Dedifferentiated amniotic fluid mesenchymal stem cell (primary cell): ENCODE data around the gene FCRL1.

ENCODE experiments used
- DNase-seq: peaks from one replicate; pipeline ENCODE4 v3.0.0-alpha.2; 2016; ENCODE audit errors: extremely low spot score

FCRL1 gene

DNA sequence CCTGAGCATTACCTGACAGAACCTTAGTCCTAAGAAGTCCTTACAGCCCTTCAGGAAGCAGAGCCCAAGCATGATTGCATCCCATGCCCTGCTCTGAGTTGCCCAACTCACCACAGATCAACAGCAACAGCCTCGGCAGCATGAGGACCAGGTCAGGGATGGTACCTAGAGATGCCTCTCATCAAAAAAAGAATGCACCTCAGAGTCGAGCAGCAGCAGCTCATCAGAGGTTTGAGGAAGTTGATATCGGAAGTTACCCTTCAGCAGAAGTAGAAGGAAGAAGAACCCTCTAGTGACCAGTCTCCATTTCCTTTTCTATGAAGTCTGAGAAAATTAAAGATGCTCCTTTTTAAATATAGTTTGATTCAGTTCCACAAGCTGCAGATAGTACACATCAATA, at the start of gene FCRL1:
TSS of gene FCRL1 (minus strand) at position 225 of the 400 bp plus-strand sequence. CDS start at position 142, 83 bp downstream.
- no peak for DNase-seq

DNA sequence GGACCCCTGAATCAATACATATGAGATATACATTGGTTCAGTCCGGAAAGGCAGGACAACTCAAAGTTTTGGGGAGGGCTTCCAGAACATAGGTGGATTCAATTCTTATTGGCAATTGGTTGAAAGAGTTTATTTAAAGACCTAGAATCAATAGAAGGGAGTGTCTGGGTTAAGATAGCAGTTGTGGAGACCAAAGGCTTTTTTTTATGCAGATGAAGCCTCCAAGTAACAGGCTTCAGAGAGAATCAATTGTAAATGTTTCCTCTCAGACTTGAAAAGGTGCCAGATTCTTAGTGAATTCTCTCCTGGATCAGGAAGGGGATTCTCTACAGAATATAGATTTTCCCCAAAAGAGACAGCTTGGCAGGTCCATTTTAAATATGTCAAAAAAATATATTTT, 48.7 kb upstream of the FCRL1 start:
- DNase-seq = no peak

DNA sequence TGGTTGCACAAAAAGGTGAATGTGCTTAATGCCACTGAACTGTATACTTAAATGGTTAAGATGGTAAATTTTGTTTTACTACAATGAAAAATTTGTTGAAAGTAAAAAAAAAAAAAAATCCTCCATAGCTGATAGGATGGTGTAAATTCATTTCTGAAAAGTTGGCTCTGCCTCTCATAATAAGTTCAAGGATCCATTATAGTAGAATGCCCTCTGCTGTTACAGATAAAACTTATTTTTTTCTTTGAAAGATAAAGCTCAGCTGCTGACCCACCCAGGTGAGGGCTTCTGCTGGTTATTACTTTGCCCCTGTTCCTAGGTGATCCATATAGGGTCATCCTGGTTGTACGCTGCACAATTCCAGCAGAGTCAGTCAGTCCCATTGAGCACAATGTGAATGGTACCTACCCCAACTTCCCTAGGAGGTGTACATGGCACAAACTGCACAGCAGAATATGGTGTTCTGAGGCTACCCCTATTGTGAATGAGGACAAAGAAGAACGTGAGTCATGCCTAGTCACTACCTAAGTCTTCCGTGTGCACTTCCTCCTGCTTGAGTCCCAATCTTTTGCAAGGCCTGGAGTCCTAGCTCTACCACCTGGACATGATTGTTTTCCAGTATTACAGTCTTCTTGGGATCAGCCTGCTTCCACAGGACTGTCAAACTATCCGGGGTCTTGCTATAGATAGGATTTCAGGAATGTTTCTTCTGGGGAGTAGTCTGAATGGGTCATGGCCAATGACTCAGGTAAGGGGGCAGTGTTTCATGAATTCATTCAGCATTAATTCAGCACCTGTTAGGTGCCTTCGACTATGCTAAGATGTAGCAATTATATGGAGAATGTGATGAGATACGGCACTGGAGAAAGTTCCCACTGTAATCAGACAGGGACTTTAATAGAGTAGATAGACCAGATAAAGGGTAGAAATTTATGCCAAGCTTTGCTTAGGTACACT, 42.5 kb upstream of the FCRL1 start:
- no peak for DNase-seq

DNA sequence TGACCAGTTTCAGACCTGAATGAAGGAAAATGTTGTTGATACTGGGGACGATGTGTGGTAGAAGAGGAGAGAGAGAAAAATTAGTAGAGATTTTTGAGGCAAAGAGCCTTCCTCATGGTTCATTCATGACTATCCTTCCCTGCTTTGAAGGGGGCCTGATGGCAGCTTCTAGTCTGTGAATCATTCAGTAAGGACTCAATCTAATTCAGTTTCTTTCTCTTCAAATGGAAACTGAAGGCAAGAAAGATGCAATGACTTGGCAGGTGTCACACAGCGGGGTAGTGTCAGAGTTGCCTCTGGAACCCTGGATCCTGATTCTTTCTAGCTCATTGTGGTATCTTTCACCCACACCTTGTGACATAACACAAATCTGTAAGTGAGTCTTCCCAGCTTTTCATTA, 36.6 kb upstream of the FCRL1 start:
- DNase-seq = no peak

DNA sequence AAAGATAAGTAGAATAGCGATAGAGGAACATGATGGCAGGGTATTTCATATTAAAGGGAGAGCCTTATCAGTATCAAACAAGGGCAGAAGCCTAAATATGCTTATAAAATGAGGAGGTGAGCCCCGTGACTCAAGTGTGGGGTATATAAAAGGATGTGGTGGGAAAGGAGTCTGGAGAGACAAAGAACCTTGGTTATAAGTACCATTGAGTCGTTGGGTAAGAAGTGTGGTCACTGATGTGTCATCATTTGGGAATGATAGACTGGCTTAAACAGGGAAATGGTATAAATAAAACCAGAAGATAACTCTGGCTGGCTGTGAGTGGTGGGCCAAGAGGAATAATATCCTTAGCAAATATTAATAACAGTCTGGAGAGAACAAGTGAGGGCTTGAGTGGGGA, 32.6 kb upstream of the FCRL1 start:
- DNase-seq = no peak

GRCh38 chr1:157849229-157849875, 29.4 kb upstream of the FCRL1 start:
- DNase-seq = no peak

GRCh38 chr1:157844089-157844830, 24.3 kb upstream of the FCRL1 start:
- DNase-seq = no peak

- DNase-seq = no peak
These were observed 23.0 kb upstream of the FCRL1 start for GRCh38 chr1:157842939-157843338.

DNA sequence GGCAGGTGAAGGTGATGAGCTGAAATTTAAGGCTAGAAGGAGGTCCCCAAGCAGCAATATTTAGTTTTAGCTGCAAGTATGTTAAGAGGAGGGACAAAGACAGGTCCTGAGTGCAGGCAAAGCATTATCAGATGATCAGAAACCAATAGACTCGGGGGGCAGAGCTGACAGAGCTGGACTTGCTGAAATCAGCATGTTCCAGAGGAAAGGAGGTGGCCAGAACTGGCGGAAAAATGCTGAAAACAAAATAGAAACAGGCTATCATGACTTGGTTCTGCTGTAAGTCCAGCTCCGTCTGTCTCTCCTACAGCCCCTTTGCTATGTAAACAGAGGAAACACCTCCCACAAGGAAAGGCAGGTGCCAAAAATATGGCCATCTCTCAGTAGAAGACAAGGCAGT, 21.8 kb upstream of the FCRL1 start, which contains the start of gene CD5L:
TSS of gene CD5L (minus strand) at position 101 of the 400 bp plus-strand sequence. CDS start 107 bp downstream, outside the sequence.
- no peak for DNase-seq

GRCh38 chr1:157838966-157839365, 19.0 kb upstream of the FCRL1 start:
- DNase-seq = no peak

DNA sequence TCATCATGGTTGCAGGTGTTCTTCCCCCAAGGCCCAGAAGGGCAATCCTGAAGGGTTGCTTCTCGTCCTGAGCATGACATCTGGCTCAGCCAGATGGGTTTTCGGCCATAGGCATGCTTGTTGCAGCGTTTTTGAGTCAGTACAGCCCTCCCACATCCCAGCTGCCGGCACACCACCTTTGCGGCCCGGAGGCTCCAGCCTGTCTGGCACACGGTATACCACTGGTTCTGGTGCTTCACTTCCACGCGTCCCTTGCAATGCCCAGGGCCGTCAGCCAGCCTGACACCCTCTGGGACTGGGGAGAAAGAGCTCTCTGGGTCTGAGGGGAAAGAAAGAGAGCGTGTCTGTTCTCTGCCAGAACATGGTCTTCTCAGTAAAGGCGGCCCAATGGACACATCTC, 14.5 kb upstream of the FCRL1 start:
- DNase-seq = no peak

DNA sequence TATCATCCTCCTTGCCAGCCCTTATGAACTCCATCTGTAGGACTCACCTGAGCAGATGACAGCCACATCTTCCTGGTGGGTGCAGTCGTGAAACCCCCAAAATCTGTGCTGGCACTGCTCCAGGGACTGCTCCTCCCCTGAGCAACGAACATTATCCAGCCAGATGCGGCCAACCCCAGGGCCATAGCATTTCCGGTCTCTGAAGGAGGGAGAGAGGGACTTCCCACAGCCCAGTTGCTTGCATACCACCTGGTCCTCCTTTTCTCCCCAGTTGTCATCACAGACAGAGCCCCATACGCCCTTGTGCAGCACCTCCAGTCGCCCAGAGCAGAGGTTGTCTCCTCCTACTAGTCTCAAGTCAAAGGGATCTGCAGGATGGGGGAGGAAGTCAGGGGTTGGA, 13.2 kb upstream of the FCRL1 start:
- DNase-seq = no peak

DNA sequence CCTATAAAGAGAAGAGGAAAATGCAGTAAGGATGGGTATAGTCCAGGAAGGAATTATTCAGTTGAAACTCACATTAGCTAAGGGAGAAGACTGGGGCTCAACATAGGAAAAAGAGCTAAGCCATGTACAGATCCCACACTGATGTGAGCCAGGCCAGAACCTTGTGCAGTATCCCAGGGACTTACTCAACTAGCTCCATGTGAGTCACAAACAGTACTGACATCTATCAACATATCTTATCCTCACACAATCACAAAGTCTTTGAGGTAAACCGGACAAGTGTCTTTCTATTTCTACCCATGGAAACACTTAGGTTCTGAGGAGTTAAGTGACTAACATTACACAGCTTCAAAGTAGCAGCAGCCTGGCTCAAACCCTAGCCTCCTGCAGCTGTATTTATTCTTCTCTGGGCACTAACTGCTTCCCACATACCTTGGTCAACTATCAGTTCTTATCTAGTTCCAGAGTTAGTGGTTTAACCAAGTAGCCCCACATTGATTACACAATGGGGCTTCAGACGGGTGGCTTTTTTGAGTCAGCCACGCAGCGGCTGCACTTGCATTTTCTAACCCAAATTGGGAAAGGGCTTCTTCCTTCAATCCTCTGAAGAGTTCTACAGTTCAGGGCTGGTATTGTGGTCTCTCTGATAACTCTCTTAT, 12.2 kb upstream of the FCRL1 start:
- no peak for DNase-seq

GRCh38 chr1:157830887-157831286, 11.0 kb upstream of the FCRL1 start:
- DNase-seq = no peak

DNA sequence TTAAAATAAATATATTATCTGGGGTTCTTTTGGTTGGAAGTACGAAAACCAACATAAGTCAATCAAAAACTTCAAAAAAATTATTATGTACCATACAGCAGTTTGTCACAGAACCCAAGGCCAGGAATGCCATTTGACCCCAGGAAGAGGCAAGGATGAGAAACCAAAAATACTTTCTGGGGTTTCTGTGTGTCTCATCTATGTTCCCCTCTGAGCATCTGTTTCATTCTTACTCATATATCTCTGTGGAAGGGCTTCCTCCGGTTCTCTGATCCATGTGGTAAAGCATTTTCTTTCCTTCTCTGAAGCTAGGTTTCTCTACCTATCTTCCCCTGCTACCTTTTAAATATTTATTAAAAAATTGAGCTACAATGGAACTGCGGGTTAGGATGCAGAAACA, 9.8 kb upstream of the FCRL1 start:
- DNase-seq = no peak

GRCh38 chr1:157829210-157829609, 9.3 kb upstream of the FCRL1 start:
- no peak for DNase-seq

- no peak for DNase-seq
These were observed 379 bp upstream of the FCRL1 start for GRCh38 chr1:157820299-157820698.

DNA sequence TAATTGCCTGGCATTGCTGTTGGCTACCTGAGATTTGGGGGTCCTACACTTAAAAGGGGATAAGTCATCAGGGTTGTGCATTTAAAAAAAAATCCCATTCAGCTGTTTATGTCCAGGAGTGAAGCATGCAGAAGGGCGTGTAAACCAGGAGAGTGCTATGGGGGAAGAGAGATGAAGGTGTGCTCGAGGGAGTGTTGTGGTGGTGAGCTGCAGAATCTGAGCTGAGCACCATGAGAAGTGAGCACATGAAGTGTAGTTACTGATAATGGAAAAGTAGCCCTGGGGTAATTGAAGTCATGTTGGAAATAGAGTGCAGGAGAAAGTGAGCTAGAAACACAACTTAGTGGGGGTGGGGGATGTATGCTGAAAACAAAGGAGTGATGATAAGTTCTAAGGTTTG, 705 bp downstream of the FCRL1 start:
- no peak for DNase-seq

DNA sequence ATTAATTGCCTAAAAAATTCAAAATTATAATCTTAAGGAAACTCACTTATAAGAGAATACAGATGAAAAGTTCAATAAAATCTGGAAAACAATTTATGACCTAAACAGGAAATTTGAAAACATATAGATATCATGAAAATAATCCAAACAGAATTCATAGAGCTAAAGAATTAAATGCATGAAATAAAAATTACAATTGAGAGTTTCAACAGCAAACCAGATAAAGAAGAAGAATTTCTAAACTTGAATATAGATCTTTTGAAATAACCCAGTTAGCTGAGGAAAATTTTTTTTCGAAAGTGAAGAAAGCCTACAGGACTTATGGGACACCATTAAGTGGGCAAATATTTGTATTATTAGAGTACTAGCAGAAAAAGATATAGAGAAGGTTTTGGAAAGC, 6.7 kb downstream of the FCRL1 start:
- DNase-seq = no peak

- DNase-seq = no peak
These were observed 13.3 kb downstream of the FCRL1 start for GRCh38 chr1:157806431-157807149.

- DNase-seq = no peak
These were observed 16.1 kb downstream of the FCRL1 start for GRCh38 chr1:157803851-157804250.
